GM23248 (cell line): ENCODE data around the gene FOXE3. TPM values are rescaled to one million over a fixed set of nuclear protein-coding genes. Genes with fewer than 3 reads are reported as not detected.

Experiments used
- DNase-seq: peaks from one replicate; pipeline ENCODE4 v3.0.0-alpha.2; 2015
- H2AFZ ChIP-seq: fragments of 200-600 bp; sonication (generic); 2 replicates; pipeline ENCODE4 v1.6.1; 2016; ENCODE audit warnings: antibody characterized with exemption
- H3F3A ChIP-seq: fragments of 200-600 bp; sonication (generic); 2 replicates; pipeline ENCODE4 v1.6.1; 2016; ENCODE audit warnings: mild to moderate bottlenecking, antibody characterized with exemption, mixed run types; ENCODE audit not compliant: insufficient read depth
- H3K27ac ChIP-seq: fragments of 200-600 bp; sonication (generic); 2 replicates; pipeline ENCODE4 v1.5.1; 2016; ENCODE audit warnings: mild to moderate bottlenecking
- H3K27me3 ChIP-seq: fragments of 200-600 bp; sonication (generic); replicated peaks from 2 replicates; pipeline ENCODE4 v1.6.1; 2016; ENCODE audit warnings: mild to moderate bottlenecking; ENCODE audit not compliant: insufficient read depth
- H3K36me3 ChIP-seq: fragments of 200-600 bp; sonication (generic); 2 replicates; pipeline ENCODE4 v1.6.1; 2016; ENCODE audit warnings: low read depth, mild to moderate bottlenecking
- H3K4me1 ChIP-seq: fragments of 200-600 bp; sonication (generic); 2 replicates; pipeline ENCODE4 v1.6.1; 2016; ENCODE audit warnings: mild to moderate bottlenecking; ENCODE audit not compliant: insufficient read depth
- H3K4me2 ChIP-seq: fragments of 200-600 bp; sonication (generic); one replicate; pipeline ENCODE4 v1.6.1; 2016; ENCODE audit warnings: mild to moderate bottlenecking; ENCODE audit not compliant: unreplicated experiment
- H3K4me3 ChIP-seq: fragments of 200-600 bp; sonication (generic); 2 replicates; pipeline ENCODE4 v1.5.1; 2016; ENCODE audit warnings: mild to moderate bottlenecking
- H3K79me2 ChIP-seq: fragments of 200-600 bp; sonication (generic); 2 replicates; pipeline ENCODE4 v1.6.1; 2016; ENCODE audit warnings: mild to moderate bottlenecking; ENCODE audit not compliant: insufficient read depth
- H3K9ac ChIP-seq: fragments of 200-600 bp; sonication (generic); 2 replicates; pipeline ENCODE4 v1.6.1; 2016; ENCODE audit warnings: mild to moderate bottlenecking
- H3K9me2 ChIP-seq: fragments of 200-600 bp; sonication (generic); 2 replicates; pipeline ENCODE4 v1.6.1; 2016; ENCODE audit warnings: mixed run types, mild to moderate bottlenecking, moderate library complexity; ENCODE audit not compliant: insufficient read depth
- H3K9me3 ChIP-seq: fragments of 200-600 bp; sonication (generic); one replicate; pipeline ENCODE4 v1.6.1; 2017; ENCODE audit warnings: low read depth
- H4K20me1 ChIP-seq: fragments of 200-600 bp; sonication (generic); 2 replicates; pipeline ENCODE4 v1.6.0; 2016; ENCODE audit not compliant: insufficient read depth
- EZH2 ChIP-seq: fragments of 200-600 bp; sonication (generic); IDR thresholded peaks from 2 replicates; pipeline ENCODE4 v1.6.1; 2018; ENCODE audit warnings: antibody characterized with exemption, mild to moderate bottlenecking; ENCODE audit not compliant: insufficient read depth, poor library complexity, severe bottlenecking
- EZH2phosphoT487 ChIP-seq: fragments of 200-600 bp; sonication (generic); IDR thresholded peaks from 2 replicates; pipeline ENCODE4 v1.6.1; 2018; ENCODE audit warnings: antibody characterized with exemption, moderate library complexity, mild to moderate bottlenecking, low read depth; ENCODE audit not compliant: insufficient read depth
- WGBS, 2 experiments: methylation state at CpG; one replicate each; pipeline ENCODE4 v1.1.6; 2015 to 2017; ENCODE audit warnings: low lambda C conversion rate in 2 of 2, low coverage in 1 of 2; ENCODE audit errors: missing lambda C conversion rate in 2 of 2; 5-methylcytosine and 5-hydroxymethylcytosine counted together
- in situ Hi-C: fragments of 300-500 bp; cut with MboI; formaldehyde crosslinking; loops from 2 replicates; pipeline ENCODE4 v1.15.0; 2020
- polyA plus RNA-seq: library from polyadenylated mRNA; unstranded; fragments of >200 nt; fragmentation: Nextera tagmentation; extraction: Ambion mirVana; gene quantifications from 2 replicates; pipeline ENCODE4 v1.2.1, GENCODE V29; 2016
- total RNA-seq: library from RNA; depleted of rRNA; stranded (reverse); fragments of >200 nt; shearing (Covaris generic); gene quantifications from 2 replicates; pipeline ENCODE4 v1.2.3, GENCODE V29; 2014

The FOXE3 gene
- total and polyA plus RNA-seq, 2 experiments from 2014 or later = not detected

- no peaks in the 10 kb centered on the region for H3K9me3 ChIP-seq
- no peak overlapping the region; the same call in 1 of the 2 replicates for H3K9ac ChIP-seq
- H2AFZ ChIP-seq = peak overlapping the region; percentile 80
- peak overlapping the region; percentile 83 for H3K4me3 ChIP-seq
- H4K20me1 ChIP-seq = no peaks in the 10 kb centered on the region
- DNase-seq = peak; percentile 33
- H3K9me2 ChIP-seq = no peaks in the 10 kb centered on the region
- in situ Hi-C loops = no loop called here
- H3K36me3 ChIP-seq = no peaks in the 10 kb centered on the region
- no peak overlapping the region for H3K27ac ChIP-seq
- 0 out of 2 replicates have a peak, but pooled peaks cover 5% of the 10 kb centered on the region for H3F3A ChIP-seq
- no peaks in the 10 kb centered on the region for H3K79me2 ChIP-seq
- TF ChIP-seq EZH2phosphoT487 = 0 out of 2 replicates have a peak, but pooled peaks have one; percentile 31
- TF ChIP-seq EZH2 = peak; percentile 44
- peak overlapping the region; percentile 69 for H3K4me2 ChIP-seq
- H3K27me3 ChIP-seq = peaks cover 22% of the 10 kb centered on the region
- peaks cover 10% of the 10 kb centered on the region; the same call in 1 of the 2 replicates for H3K4me1 ChIP-seq
- 9 to 10% methylated on average over 77 to 79 of the region's 117 CpGs for WGBS, 2 experiments
Measured at GRCh38 chr1:47438165-47439016, 22.3 kb downstream of the FOXE3 start.

DNA sequence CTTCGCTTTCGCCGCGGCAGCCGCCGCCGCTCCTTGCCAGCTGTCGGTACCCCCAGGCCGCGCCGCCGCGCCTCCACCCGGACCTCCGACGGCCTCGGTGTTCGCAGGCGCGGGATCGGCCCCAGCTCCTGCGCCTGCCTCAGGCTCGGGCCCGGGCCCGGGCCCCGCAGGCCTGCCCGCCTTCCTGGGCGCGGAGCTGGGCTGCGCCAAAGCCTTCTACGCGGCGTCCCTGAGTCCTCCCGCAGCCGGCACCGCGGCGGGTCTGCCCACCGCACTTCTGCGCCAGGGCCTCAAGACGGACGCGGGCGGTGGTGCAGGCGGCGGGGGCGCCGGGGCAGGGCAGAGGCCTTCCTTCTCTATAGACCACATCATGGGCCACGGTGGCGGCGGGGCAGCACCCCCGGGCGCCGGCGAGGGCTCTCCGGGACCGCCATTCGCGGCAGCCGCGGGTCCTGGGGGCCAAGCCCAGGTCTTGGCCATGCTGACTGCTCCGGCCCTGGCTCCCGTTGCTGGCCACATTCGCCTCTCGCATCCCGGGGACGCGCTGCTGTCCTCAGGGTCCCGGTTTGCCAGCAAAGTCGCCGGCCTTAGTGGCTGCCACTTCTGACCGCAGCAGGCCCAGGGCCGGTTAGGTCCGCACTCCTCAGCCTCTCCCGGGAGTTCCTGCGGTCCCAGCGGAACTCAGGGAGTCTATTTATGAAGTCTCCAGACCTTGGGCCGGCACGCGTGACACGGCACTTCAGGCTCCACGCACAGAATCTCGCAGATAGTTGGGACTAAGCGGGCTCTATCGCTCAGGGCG lies 23.1 kb downstream of the FOXE3 start:
- Histone ChIP-seq H3F3A (0 out of 2 replicates have a peak, but pooled peaks cover 5% of the 10 kb centered on the region), H3K4me1 (peaks cover 6% of the 10 kb centered on the region; the same call in 1 of the 2 replicates), H3K4me2 (no peak overlapping the region), H3K27ac (no peak overlapping the region), H3K79me2 (no peaks in the 10 kb centered on the region), H3K9me3 (no peaks in the 10 kb centered on the region), H3K27me3 (peaks cover 30% of the 10 kb centered on the region), H3K36me3 (no peaks in the 10 kb centered on the region), H3K4me3 (no peak overlapping the region), H3K9me2 (no peaks in the 10 kb centered on the region), H4K20me1 (no peaks in the 10 kb centered on the region), H2AFZ (no peak overlapping the region), H3K9ac (no peak overlapping the region)
- whole genome bisulfite sequencing, 2 experiments = 73 to 81% methylated on average over 46 to 74 of the region's 86 CpGs
- in situ Hi-C loops = no loop called here
- TF ChIP-seq EZH2phosphoT487 (no peak), EZH2 (no peak)
- no peak for DNase-seq

- Histone ChIP-seq H3K4me3 (no peak overlapping the region), H3K27me3 (peaks cover 38% of the 10 kb centered on the region), H3F3A (0 out of 2 replicates have a peak, but pooled peaks cover 5% of the 10 kb centered on the region), H3K4me2 (no peak overlapping the region), H3K27ac (no peak overlapping the region), H3K36me3 (no peaks in the 10 kb centered on the region), H3K79me2 (no peaks in the 10 kb centered on the region), H3K9ac (no peak overlapping the region), H2AFZ (no peak overlapping the region), H3K9me3 (no peaks in the 10 kb centered on the region), H3K4me1 (peaks cover 6% of the 10 kb centered on the region; the same call in 1 of the 2 replicates), H4K20me1 (no peaks in the 10 kb centered on the region), H3K9me2 (no peaks in the 10 kb centered on the region)
- DNase-seq = no peak
- in situ Hi-C loops = loop anchor here (10.0 kb wide), 1 partner anchor 265 kb away; no protein-coding TSS in a partner anchor
- TF ChIP-seq EZH2phosphoT487 = no peak
- 90 to 93% methylated on average over 17 to 20 of the region's 20 CpGs for WGBS, 2 experiments
Measured at GRCh38 chr1:47439819-47440598, 23.9 kb downstream of the FOXE3 start.

DNA sequence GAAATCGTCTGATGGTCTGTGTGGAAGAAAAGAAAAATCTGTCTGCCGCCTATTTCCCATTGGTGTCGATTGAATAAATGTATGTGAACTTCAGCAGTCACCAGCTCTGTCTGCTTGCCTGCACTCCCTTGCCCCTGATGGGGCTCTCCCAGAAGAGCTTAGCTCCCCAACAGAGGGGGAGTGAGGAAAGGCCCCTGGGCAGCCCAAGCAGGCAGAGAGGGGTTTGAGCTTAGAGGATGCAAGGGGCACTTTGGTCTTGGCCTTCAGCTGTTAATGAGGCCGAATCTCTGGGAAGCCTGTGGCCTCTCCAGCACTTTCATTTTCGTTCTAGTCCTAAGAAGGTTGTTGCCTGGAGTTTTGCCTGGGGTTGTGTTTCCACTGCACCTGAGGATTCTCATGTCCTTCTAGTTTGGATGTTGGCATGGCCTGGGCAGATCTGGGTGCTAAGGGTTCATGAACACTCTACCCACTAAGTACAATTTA lies 24.6 kb downstream of the FOXE3 start:
- H4K20me1 ChIP-seq = no peaks in the 10 kb centered on the region
- H3K9me3 ChIP-seq = no peaks in the 10 kb centered on the region
- 0 out of 2 replicates have a peak, but pooled peaks cover 5% of the 10 kb centered on the region for H3F3A ChIP-seq
- no peaks in the 10 kb centered on the region for H3K9me2 ChIP-seq
- TF ChIP-seq EZH2 (no peak), EZH2phosphoT487 (no peak)
- H3K36me3 ChIP-seq = no peaks in the 10 kb centered on the region
- in situ Hi-C loops = loop anchor here (10.0 kb wide), 1 partner anchor 264 kb away; no protein-coding TSS in a partner anchor
- no peak overlapping the region for H3K27ac ChIP-seq
- no peak overlapping the region for H3K9ac ChIP-seq
- H3K4me1 ChIP-seq = peaks cover 6% of the 10 kb centered on the region; the same call in 1 of the 2 replicates
- no peak overlapping the region for H3K4me2 ChIP-seq
- no peak for DNase-seq
- H3K27me3 ChIP-seq = peaks cover 44% of the 10 kb centered on the region
- WGBS, 2 experiments = 62 to 65% methylated on average over 5 of the region's 5 CpGs
- no peaks in the 10 kb centered on the region for H3K79me2 ChIP-seq
- H2AFZ ChIP-seq = no peak overlapping the region
- no peak overlapping the region for H3K4me3 ChIP-seq
